Endodermal cell (in vitro differentiated cells): ENCODE results near the gene AMBRA1. TPM values are rescaled to one million over a fixed set of nuclear protein-coding genes. Genes with fewer than 3 reads are reported as not detected.

Experiments used
- DNase-seq: peaks from one replicate; pipeline ENCODE4 v3.0.0-alpha.2; 2017
- H3K27ac ChIP-seq: 2 replicates; pipeline ENCODE4 v1.5.1; 2013; ENCODE audit warnings: mild to moderate bottlenecking, low read depth, low read length, moderate library complexity
- H3K27me3 ChIP-seq: 2 replicates; pipeline ENCODE4 v1.6.1; 2013; ENCODE audit warnings: mild to moderate bottlenecking, low read length, moderate library complexity; ENCODE audit not compliant: insufficient read depth, control insufficient read depth, poor library complexity, severe bottlenecking
- H3K36me3 ChIP-seq: 2 replicates; pipeline ENCODE4 v1.7.0; 2013; ENCODE audit warnings: mild to moderate bottlenecking, low read length, moderate library complexity; ENCODE audit not compliant: control insufficient read depth, insufficient read depth
- H3K4me1 ChIP-seq: one replicate; pipeline ENCODE4 v1.7.0; 2013; ENCODE audit warnings: low read length; ENCODE audit not compliant: control insufficient read depth, insufficient read depth
- H3K4me3 ChIP-seq: 2 replicates; pipeline ENCODE4 v1.5.1; 2013; ENCODE audit warnings: mild to moderate bottlenecking, low read length, moderate library complexity
- H3K9ac ChIP-seq: 2 replicates; pipeline ENCODE4 v1.6.1; 2013; ENCODE audit warnings: mild to moderate bottlenecking, low read length, moderate library complexity; ENCODE audit not compliant: poor library complexity, severe bottlenecking; ENCODE audit errors: extremely low read depth
- H3K9me3 ChIP-seq: 2 replicates; pipeline ENCODE4 v1.6.1; 2013; ENCODE audit warnings: mild to moderate bottlenecking, low read length, moderate library complexity; ENCODE audit not compliant: control insufficient read depth
- H3K27ac Mint-ChIP-seq: 2 replicates; pipeline ENCODE4 v1.8.0; 2020; ENCODE audit warnings: mixed read lengths
- H3K27me3 Mint-ChIP-seq: 2 replicates; pipeline ENCODE4 v1.8.0; 2021; ENCODE audit warnings: mild to moderate bottlenecking, mixed read lengths; ENCODE audit not compliant: insufficient read depth
- H3K36me3 Mint-ChIP-seq: 2 replicates; pipeline ENCODE4 v1.8.0; 2020; ENCODE audit warnings: low read depth, mixed read lengths
- H3K4me1 Mint-ChIP-seq: 2 replicates; pipeline ENCODE4 v1.8.0; 2020; ENCODE audit warnings: mixed read lengths
- H3K4me3 Mint-ChIP-seq: 2 replicates; pipeline ENCODE4 v1.8.0; 2020; ENCODE audit warnings: mild to moderate bottlenecking, moderate library complexity, mixed read lengths
- H3K9me3 Mint-ChIP-seq: 2 replicates; pipeline ENCODE4 v1.8.0; 2020; ENCODE audit warnings: mild to moderate bottlenecking, mixed read lengths
- CTCF ChIP-seq: fragments of 200-600 bp; sonication (generic); conservative IDR thresholded peaks from 2 replicates; pipeline ENCODE4 v1.5.0; 2021; ENCODE audit warnings: antibody characterized with exemption, mild to moderate bottlenecking
- WGBS, 2 experiments: methylation state at CpG; one replicate each; pipeline versions ENCODE4 v1.1.5 to v1.1.7; 2013; ENCODE audit warnings: missing lambda C conversion rate in 2 of 2, mixed read lengths in 1 of 2; ENCODE audit not compliant: insufficient coverage in 1 of 2, insufficient read length in 1 of 2; 5-methylcytosine and 5-hydroxymethylcytosine counted together
- total RNA-seq, 2 donors: library from RNA; stranded (reverse); fragmentation: NEBNext Ultra II Directional in 1 of 2; extraction: Animal tissue kit (Norgen Biotek cat#: 25700) in 1 of 2; gene quantifications; 2 replicates in 1 of 2; 3 replicates in 1 of 2; pipeline ENCODE4 v1.2.1, GENCODE V29; 2021

Gene AMBRA1
- total RNA-seq, 2 donors from 2014 or later = 54.5 to 67.8 TPM

GRCh38 chr11:46456269-46457001 lies 137.4 kb downstream of the AMBRA1 start:
- TF ChIP-seq CTCF = no peak
- Mint-ChIP-seq H3K36me3 (peaks cover 10% of the 10 kb centered on the region), H3K27me3 (no peaks in the 10 kb centered on the region), H3K27ac (peak overlapping the region; percentile 65), H3K4me1 (peaks cover 34% of the 10 kb centered on the region), H3K9me3 (no peaks in the 10 kb centered on the region), H3K4me3 (no peak overlapping the region)
- peaks cover 9% of the 10 kb centered on the region for H3K36me3 ChIP-seq
- H3K27ac ChIP-seq = peak overlapping the region; percentile 50
- no peak overlapping the region for H3K9ac ChIP-seq
- no peaks in the 10 kb centered on the region for H3K9me3 ChIP-seq
- 48 to 59% methylated on average over 6 to 8 of the region's 8 CpGs for WGBS, 2 experiments
- DNase-seq = no peak
- no peaks in the 10 kb centered on the region for H3K27me3 ChIP-seq
- H3K4me1 ChIP-seq = peaks cover 23% of the 10 kb centered on the region
- peak overlapping the region; percentile 6 for H3K4me3 ChIP-seq

GRCh38 chr11:46455834-46456233 lies 138.0 kb downstream of the AMBRA1 start:
- Histone ChIP-seq H3K36me3 (peaks cover 9% of the 10 kb centered on the region), H3K9ac (no peak overlapping the region), H3K4me3 (no peak overlapping the region), H3K9me3 (no peaks in the 10 kb centered on the region), H3K27me3 (no peaks in the 10 kb centered on the region), H3K27ac (no peak overlapping the region), H3K4me1 (peaks cover 23% of the 10 kb centered on the region)
- TF ChIP-seq CTCF = no peak
- no CpG with 5 or more reads among the region's 1 CpG for WGBS, 2 experiments
- Mint-ChIP-seq H3K4me1 (peaks cover 38% of the 10 kb centered on the region), H3K27ac (no peak overlapping the region), H3K9me3 (no peaks in the 10 kb centered on the region), H3K27me3 (no peaks in the 10 kb centered on the region), H3K4me3 (no peak overlapping the region), H3K36me3 (peaks cover 10% of the 10 kb centered on the region)
- no peak for DNase-seq

GRCh38 chr11:46452918-46453517 lies 140.8 kb downstream of the AMBRA1 start:
- Histone ChIP-seq H3K27ac (no peak overlapping the region), H3K4me1 (peaks cover 23% of the 10 kb centered on the region), H3K36me3 (peaks cover 15% of the 10 kb centered on the region), H3K4me3 (no peak overlapping the region), H3K9me3 (no peaks in the 10 kb centered on the region), H3K27me3 (no peaks in the 10 kb centered on the region), H3K9ac (no peak overlapping the region)
- H3K27me3 Mint-ChIP-seq = no peaks in the 10 kb centered on the region
- H3K36me3 Mint-ChIP-seq = peaks cover 10% of the 10 kb centered on the region
- no peak overlapping the region for H3K4me3 Mint-ChIP-seq
- no peaks in the 10 kb centered on the region for H3K9me3 Mint-ChIP-seq
- no peak overlapping the region for H3K27ac Mint-ChIP-seq
- no peak for DNase-seq
- no peak for TF ChIP-seq CTCF
- H3K4me1 Mint-ChIP-seq = peaks cover 52% of the 10 kb centered on the region
- 95 to 96% methylated on average over 2 to 3 of the region's 4 CpGs for WGBS, 2 experiments
